Neural cell (in vitro differentiated cells): ENCODE data around the gene IMPA2. TPM values are rescaled to one million over a fixed set of nuclear protein-coding genes. Genes with fewer than 3 reads are reported as not detected.

Experiments used
- H2AFZ ChIP-seq: fragments of 200-600, 300-800 bp; sonication (generic), shearing (Covaris generic); 2 replicates; pipeline ENCODE4 v1.6.0; 2014; ENCODE audit warnings: low read depth, mild to moderate bottlenecking, antibody characterized with exemption, low read length, moderate library complexity
- H3F3A ChIP-seq: fragments of 200-600 bp; shearing (Covaris generic); 2 replicates; pipeline ENCODE4 v1.6.1; 2016; ENCODE audit warnings: mild to moderate bottlenecking, moderate library complexity, mixed read lengths, antibody characterized with exemption, low read length; ENCODE audit not compliant: insufficient read depth, poor library complexity, severe bottlenecking
- H3K27ac ChIP-seq: fragments of 200-600, 300-800 bp; sonication (generic), shearing (Covaris generic); 2 replicates; pipeline ENCODE4 v1.5.1; 2014; ENCODE audit warnings: mild to moderate bottlenecking, low read length, moderate library complexity
- H3K27me3 ChIP-seq: fragments of 300-800, 200-600 bp; sonication (generic), shearing (Covaris generic); 2 replicates; pipeline ENCODE4 v1.6.0; 2014; ENCODE audit warnings: mild to moderate bottlenecking, low read depth, low read length, moderate library complexity; ENCODE audit not compliant: insufficient read depth
- H3K36me3 ChIP-seq: fragments of 300-800, 200-600 bp; sonication (generic), shearing (Covaris generic); 2 replicates; pipeline ENCODE4 v1.5.1; 2014; ENCODE audit warnings: mild to moderate bottlenecking, antibody characterized with exemption, low read length, moderate library complexity; ENCODE audit not compliant: insufficient read depth
- H3K4me2 ChIP-seq: fragments of 300-800, 200-600 bp; sonication (generic), shearing (Covaris generic); 2 replicates; pipeline ENCODE4 v1.6.0; 2014; ENCODE audit warnings: mild to moderate bottlenecking, low read length
- H3K4me3 ChIP-seq: fragments of 300-800, 200-600 bp; sonication (generic), shearing (Covaris generic); 2 replicates; pipeline ENCODE4 v1.5.1; 2014; ENCODE audit warnings: mild to moderate bottlenecking, low read length, moderate library complexity
- H3K79me2 ChIP-seq: fragments of 200-600 bp; shearing (Covaris generic); replicated peaks from 2 replicates; pipeline ENCODE4 v1.6.0; 2014; ENCODE audit warnings: mild to moderate bottlenecking, low read length, moderate library complexity; ENCODE audit not compliant: insufficient read depth
- H3K9ac ChIP-seq: fragments of 300-800, 200-600 bp; sonication (generic), shearing (Covaris generic); 2 replicates; pipeline ENCODE4 v1.6.1; 2016; ENCODE audit warnings: mild to moderate bottlenecking, low read length, mixed read lengths
- H3K9me2 ChIP-seq: fragments of 200-600 bp; shearing (Covaris generic); 2 replicates; pipeline ENCODE4 v1.6.1; 2016; ENCODE audit warnings: mild to moderate bottlenecking, low read length, mixed read lengths; ENCODE audit not compliant: insufficient read depth
- H3K9me3 ChIP-seq: fragments of 200-600, 300-800 bp; sonication (generic), shearing (Covaris generic); 2 replicates; pipeline ENCODE4 v1.6.1; 2016; ENCODE audit warnings: mild to moderate bottlenecking, mixed run types, low read length, moderate library complexity, mixed read lengths
- H4K20me1 ChIP-seq: fragments of 200-600 bp; shearing (Covaris generic); 2 replicates; pipeline ENCODE4 v1.6.1; 2016; ENCODE audit warnings: mild to moderate bottlenecking, mixed run types; ENCODE audit not compliant: insufficient read depth
- CTCF ChIP-seq: fragments of 450-650 bp; IDR thresholded peaks from 2 replicates; pipeline ENCODE4 v1.5.1; 2014; ENCODE audit warnings: antibody characterized with exemption, mild to moderate bottlenecking, moderate library complexity; ENCODE audit not compliant: poor library complexity, severe bottlenecking
- EP300 ChIP-seq: fragments of 450-650 bp; conservative IDR thresholded peaks from 2 replicates; pipeline ENCODE4 v1.6.1; 2014; ENCODE audit warnings: antibody characterized with exemption, mild to moderate bottlenecking, moderate library complexity; ENCODE audit not compliant: poor library complexity, severe bottlenecking
- EZH2 ChIP-seq: fragments of 200-600, 300-800 bp; shearing (Covaris generic), sonication (generic); IDR thresholded peaks from 2 replicates; pipeline ENCODE4 v1.6.1; 2014; ENCODE audit warnings: antibody characterized with exemption, low read length, borderline replicate concordance, mild to moderate bottlenecking; ENCODE audit not compliant: insufficient read depth, poor library complexity, severe bottlenecking
- MXI1 ChIP-seq: fragments of 450-650 bp; conservative IDR thresholded peaks from 2 replicates; pipeline ENCODE4 v1.6.1; 2014; ENCODE audit warnings: antibody characterized with exemption, mild to moderate bottlenecking; ENCODE audit not compliant: poor library complexity, severe bottlenecking
- POLR2AphosphoS5 ChIP-seq: IDR thresholded peaks from 2 replicates; pipeline ENCODE4 v1.6.1; 2012
- RAD21 ChIP-seq: fragments of 450-650 bp; conservative IDR thresholded peaks from 2 replicates; pipeline ENCODE4 v1.6.1; 2014; ENCODE audit warnings: antibody characterized with exemption, mild to moderate bottlenecking, moderate library complexity
- REST ChIP-seq: IDR thresholded peaks from 2 replicates; pipeline ENCODE4 v1.6.1; 2012; ENCODE audit warnings: borderline replicate concordance
- SMC3 ChIP-seq: fragments of 450-650 bp; conservative IDR thresholded peaks from 2 replicates; pipeline ENCODE4 v1.6.1; 2014; ENCODE audit warnings: antibody characterized with exemption, mild to moderate bottlenecking, moderate library complexity; ENCODE audit not compliant: poor library complexity
- TAF1 ChIP-seq: IDR thresholded peaks from 2 replicates; pipeline ENCODE4 v1.6.1; 2012; ENCODE audit warnings: low read depth
- polyA plus RNA-seq: library from polyadenylated mRNA; depleted of rRNA; stranded (reverse); fragments of >200 nt; gene quantifications from 2 replicates; pipeline ENCODE4 v1.2.3, GENCODE V29; 2014

The IMPA2 gene
- polyA plus RNA-seq, 1 donor from 2014 or later: 2.7 TPM

GRCh38 chr18:12005538-12006487 lies 24.5 kb downstream of the IMPA2 start:
- Histone ChIP-seq H2AFZ (no peak overlapping the region), H3K9me2 (no peaks in the 10 kb centered on the region), H3K9ac (no peak overlapping the region), H3K27ac (no peak overlapping the region), H3K4me2 (no peak overlapping the region), H3K79me2 (no peaks in the 10 kb centered on the region), H3F3A (no peaks in the 10 kb centered on the region), H3K4me3 (no peak overlapping the region), H3K9me3 (no peaks in the 10 kb centered on the region), H4K20me1 (no peaks in the 10 kb centered on the region), H3K36me3 (no peaks in the 10 kb centered on the region), H3K27me3 (no peaks in the 10 kb centered on the region)
- TF ChIP-seq SMC3 (no peak), TAF1 (no peak), EZH2 (no peak), CTCF (no peak), RAD21 (no peak), EP300 (no peak), MXI1 (no peak)

- no peak overlapping the region for H3K4me2 ChIP-seq
- H3K9me2 ChIP-seq: no peaks in the 10 kb centered on the region
- no peak overlapping the region for H3K4me3 ChIP-seq
- H3K79me2 ChIP-seq: no peaks in the 10 kb centered on the region
- no peaks in the 10 kb centered on the region for H4K20me1 ChIP-seq
- H3K27ac ChIP-seq: no peak overlapping the region
- H3K36me3 ChIP-seq: no peaks in the 10 kb centered on the region
- no peaks in the 10 kb centered on the region for H3F3A ChIP-seq
- no peaks in the 10 kb centered on the region for H3K9me3 ChIP-seq
- H2AFZ ChIP-seq: no peak overlapping the region
- H3K9ac ChIP-seq: no peak overlapping the region
- H3K27me3 ChIP-seq: no peaks in the 10 kb centered on the region
- TF ChIP-seq EP300 (no peak), REST (no peak), POLR2AphosphoS5 (no peak), TAF1 (no peak), MXI1 (no peak), CTCF (no peak), RAD21 (no peak), EZH2 (no peak), SMC3 (no peak)
Measured at GRCh38 chr18:12006488-12006840, 25.2 kb downstream of the IMPA2 start.
